Measurements from ENCODE around the gene MGAT5B.
A peak's percentile ranks its signal among the peaks of the same experiment; 100 is the strongest.

Gene MGAT5B

GRCh38 chr17:76930107-76930506 is 61.9 kb downstream of the MGAT5B start:
- DNase-seq, result no peak

- DNase-seq, result no peak
Measured at GRCh38 chr17:76932402-76933333, 64.5 kb downstream of the MGAT5B start.

GRCh38 chr17:76934561-76935320 is 66.5 kb downstream of the MGAT5B start:
- no peak for DNase-seq

DNA sequence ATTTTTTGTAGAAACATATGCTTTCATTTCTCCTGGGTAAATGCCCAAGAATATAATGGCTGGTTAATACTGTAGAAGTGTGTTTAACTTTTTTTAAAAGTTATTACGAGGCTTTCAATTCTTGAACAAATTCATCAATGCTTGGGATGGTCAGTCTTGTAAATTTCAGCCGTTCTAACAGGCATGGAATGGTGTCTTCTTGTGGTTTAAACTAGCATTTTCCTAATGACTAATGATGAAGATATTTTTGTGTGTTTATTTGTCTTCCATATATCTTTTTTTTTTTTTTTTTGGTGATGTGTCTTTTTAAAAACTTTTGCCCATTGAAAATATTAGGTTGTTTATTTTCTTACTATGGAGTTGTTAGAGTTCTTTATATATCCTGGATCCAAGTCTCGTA is 67.1 kb downstream of the MGAT5B start:
- DNase-seq, result no peak

- no peak for DNase-seq
Measured at GRCh38 chr17:76937238-76937637, 69.0 kb downstream of the MGAT5B start.

- DNase-seq, result no peak
Measured at GRCh38 chr17:76938009-76938408, 69.8 kb downstream of the MGAT5B start.

DNA sequence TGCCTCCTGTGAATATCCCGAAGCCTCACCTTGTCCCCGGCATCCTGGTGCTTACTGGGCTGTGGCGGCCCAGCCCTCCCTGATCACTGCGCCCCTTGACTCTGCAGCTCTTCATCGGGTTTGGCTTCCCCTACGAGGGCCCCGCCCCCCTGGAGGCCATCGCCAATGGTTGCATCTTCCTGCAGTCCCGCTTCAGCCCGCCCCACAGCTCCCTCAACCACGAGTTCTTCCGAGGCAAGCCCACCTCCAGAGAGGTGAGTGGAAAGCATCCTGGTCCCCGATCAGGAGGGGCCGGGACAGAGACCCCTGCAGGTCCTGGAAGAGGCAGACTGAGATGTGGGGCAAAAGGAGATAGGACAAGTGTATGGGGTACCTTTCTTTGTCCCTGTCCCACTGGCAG is 72.1 kb downstream of the MGAT5B start:
- no peak for DNase-seq

GRCh38 chr17:76940738-76941350 is 72.6 kb downstream of the MGAT5B start:
- no peak for DNase-seq

GRCh38 chr17:76943202-76943601 is 75.0 kb downstream of the MGAT5B start:
- DNase-seq, result no peak

GRCh38 chr17:76943781-76944213 is 75.6 kb downstream of the MGAT5B start:
- no peak for DNase-seq

- DNase-seq, result no peak
Measured at GRCh38 chr17:76944477-76944876, 76.3 kb downstream of the MGAT5B start.

- no peak for DNase-seq
Measured at GRCh38 chr17:76946111-76946771, 78.0 kb downstream of the MGAT5B start.

DNA sequence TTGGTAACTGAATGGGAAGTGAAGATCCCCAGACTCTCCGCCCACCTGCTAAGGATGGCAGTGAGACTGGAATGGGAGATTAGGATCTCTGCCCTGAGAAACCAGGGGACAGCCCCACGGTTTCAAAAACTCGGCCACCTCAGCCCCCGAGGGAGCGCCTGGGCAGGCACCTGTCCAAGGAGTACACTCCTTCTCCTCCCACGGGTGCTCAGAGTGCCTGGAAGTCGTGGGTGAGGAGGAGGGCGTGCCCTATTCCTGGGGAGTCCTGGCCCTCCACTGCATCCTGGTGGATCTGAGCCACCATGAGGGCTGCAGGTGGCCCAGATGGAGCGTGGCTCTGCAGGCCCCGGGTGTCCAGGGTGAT is 78.5 kb downstream of the MGAT5B start:
- DNase-seq, result no peak

DNA sequence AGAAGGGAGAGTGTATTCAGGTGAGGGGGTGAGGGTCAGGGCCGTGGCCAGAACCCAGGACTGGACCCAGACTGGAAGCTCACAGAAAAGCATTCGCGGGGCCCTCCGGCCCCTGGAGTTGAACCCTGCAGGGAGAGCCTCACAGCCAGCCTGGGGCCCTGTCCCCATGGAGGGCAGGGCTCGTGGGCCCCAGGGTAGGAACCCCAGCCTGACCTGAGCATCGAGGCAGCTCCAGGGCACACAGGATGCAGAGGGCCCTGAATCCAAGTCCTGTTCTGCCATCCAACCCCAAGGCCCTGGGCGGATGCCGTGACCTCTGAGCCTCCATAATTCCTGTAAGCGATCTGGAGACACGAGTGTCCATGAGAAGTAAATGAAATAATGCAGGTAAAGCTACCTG is 79.1 kb downstream of the MGAT5B start:
- no peak for DNase-seq

- no peak for DNase-seq
Measured at GRCh38 chr17:76947771-76948170, 79.6 kb downstream of the MGAT5B start.

DNA sequence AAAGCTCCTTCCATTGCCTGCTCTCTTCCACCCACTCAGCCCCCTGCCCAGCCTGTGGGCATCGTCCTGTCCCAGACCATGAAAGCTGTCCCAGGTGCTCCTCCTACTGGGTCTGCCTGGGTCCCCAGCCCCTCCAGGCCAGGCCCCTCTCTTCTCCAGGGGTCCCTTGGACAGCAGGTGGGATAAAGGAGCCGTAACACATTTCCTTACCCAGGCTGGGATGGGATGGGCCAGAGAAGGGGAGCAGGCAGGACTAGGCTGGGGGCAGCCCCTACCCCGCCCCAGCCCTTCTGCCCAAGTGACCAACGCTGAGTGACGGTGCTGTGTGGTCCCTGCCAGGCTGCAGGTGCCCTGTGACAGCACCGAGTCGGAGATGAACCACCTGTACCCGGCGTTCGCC is 80.1 kb downstream of the MGAT5B start:
- no peak for DNase-seq

DNA sequence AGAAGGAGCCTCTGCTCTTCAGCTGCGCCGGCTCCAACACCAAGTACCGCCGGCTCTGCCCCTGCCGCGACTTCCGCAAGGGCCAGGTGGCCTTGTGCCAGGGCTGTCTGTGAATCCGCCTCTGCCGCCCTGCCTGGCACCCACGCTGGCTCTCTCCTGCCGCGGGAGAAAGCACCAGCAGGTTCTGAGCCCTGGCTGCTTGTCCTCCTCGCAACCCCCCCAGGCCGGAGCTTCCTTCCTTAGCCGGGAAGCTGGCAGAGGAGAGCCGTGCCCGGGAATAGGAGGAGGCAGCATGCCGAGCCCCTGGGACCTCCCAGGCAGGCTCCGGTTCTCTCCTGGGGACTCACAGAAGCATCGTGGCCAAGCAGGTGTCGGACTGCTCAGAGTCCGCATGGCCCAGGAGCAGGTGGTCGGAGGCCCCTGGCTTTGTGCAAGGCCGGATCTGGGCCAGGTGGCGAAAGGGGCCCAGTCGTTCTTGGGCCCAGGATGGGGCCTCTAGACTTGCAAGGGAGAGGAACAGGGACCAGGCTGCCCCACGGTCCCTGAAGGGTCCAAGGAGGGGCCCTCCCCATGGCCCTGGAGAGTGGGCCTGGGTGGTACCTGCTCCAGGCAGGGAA is 80.6 kb downstream of the MGAT5B start:
- peak; percentile 43 for DNase-seq

GRCh38 chr17:76949913-76950695 is 81.9 kb downstream of the MGAT5B start:
- DNase-seq, result no peak

GRCh38 chr17:76951375-76951905 is 83.2 kb downstream of the MGAT5B start:
- DNase-seq, result no peak

GRCh38 chr17:76952402-76952801 is 84.2 kb downstream of the MGAT5B start:
- DNase-seq, result no peak

DNA sequence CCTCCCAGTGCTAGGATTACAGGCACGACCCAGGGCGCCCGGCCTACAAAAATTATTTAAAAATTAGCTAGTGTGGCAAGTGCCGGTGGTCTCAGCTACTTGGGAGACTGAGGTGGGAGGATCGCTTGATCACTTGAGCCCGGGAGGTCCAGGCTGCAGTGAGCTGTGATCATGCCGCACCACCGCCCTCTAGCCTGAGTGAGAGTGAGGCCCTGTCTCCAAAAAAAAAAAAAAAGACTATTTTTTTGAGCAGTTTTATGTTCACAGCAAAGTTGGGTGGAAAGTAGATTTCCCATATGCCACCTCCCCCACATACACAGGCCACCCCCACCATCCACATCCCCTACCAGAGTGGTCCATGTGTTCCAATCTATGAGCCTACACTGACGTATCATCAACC is 84.9 kb downstream of the MGAT5B start:
- DNase-seq, result no peak

- DNase-seq, result no peak
Measured at GRCh38 chr17:76953946-76954345, 85.7 kb downstream of the MGAT5B start.

All from NCI-H2029 treated with DMSO at 0.1 percent for 48 hours (cell line).